Activated B cell treated with CpG ODN at 0.5 μM for 24 hours (primary cell): ENCODE measurements around the gene ASCC1. TPM values are rescaled to one million over a fixed set of nuclear protein-coding genes. Genes with fewer than 3 reads are reported as not detected.
A peak's percentile ranks its signal among the peaks of the same experiment; 100 is the strongest.

Experiments used
- ATAC-seq: fragments of 200-7000 bp; cut with Tn5 transposase; one replicate; pipeline ENCODE4 v1.10.0; 2021; ENCODE audit warnings: low read depth, mild to moderate bottlenecking, moderate library complexity
- CTCF ChIA-PET: fragments of 350-600 bp; sonication (Branson Sonifier 250); formaldehyde crosslinking; loops from one replicate; lab custom pipeline; 2021; ENCODE audit warnings: antibody characterized with exemption; lab: Charles Lee
- POLR2A ChIA-PET: fragments of 350-600 bp; sonication (Branson Sonifier 250); formaldehyde crosslinking; loops from one replicate; lab custom pipeline; 2021; ENCODE audit warnings: antibody characterized with exemption; lab: Charles Lee
- DNase-seq: peaks from one replicate; pipeline ENCODE4 v3.0.0; 2022
- H3K27ac Mint-ChIP-seq: one replicate; pipeline ENCODE4 v1.8.0; 2020; ENCODE audit warnings: mixed read lengths
- H3K27me3 Mint-ChIP-seq: one replicate; pipeline ENCODE4 v1.8.0; 2021; ENCODE audit warnings: mixed read lengths
- H3K36me3 Mint-ChIP-seq: one replicate; pipeline ENCODE4 v1.8.0; 2021; ENCODE audit warnings: low read depth, mixed read lengths
- H3K4me1 Mint-ChIP-seq: one replicate; pipeline ENCODE4 v1.8.0; 2021; ENCODE audit warnings: mixed read lengths
- H3K4me3 Mint-ChIP-seq: one replicate; pipeline ENCODE4 v1.8.0; 2020; ENCODE audit warnings: mild to moderate bottlenecking, mixed read lengths
- H3K9me3 Mint-ChIP-seq: one replicate; pipeline ENCODE4 v1.8.0; 2020; ENCODE audit warnings: mixed read lengths
- CTCF ChIP-seq: fragments of 200-600 bp; IDR thresholded peaks from one replicate; pipeline ENCODE4 v1.8.0; 2022; ENCODE audit warnings: antibody characterized with exemption, mild to moderate bottlenecking
- intact Hi-C: fragments of 100-400 bp; cut with micrococcal nuclease; formaldehyde crosslinking; loops from one replicate; pipeline ENCODE4 v1.15.1; 2024
- total RNA-seq: library from RNA; stranded (reverse); gene quantifications from 2 replicates; pipeline ENCODE4 v1.2.3, GENCODE V29; 2022

ASCC1 gene
- total RNA-seq, 1 donor from 2014 or later = 42.6 TPM

DNA sequence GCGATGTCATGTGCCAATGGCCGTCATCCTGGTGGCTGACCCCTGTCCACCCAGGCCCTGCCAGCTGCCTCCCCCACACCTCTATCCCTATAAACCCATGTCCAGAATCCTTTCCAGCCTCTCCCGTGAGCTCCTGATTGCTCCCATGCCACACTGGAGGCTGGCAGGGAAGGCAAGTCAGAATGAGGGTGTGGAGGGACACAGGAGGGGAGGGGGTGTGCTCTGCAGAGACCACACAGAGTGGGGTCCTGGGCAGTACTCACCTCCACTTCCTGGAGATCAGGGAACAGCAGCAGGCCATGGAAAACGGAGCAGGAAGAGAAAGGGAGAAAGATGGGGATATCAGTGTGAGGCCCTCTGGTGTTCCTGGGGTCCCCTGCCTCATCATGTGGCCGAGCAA lies 143.4 kb downstream of the ASCC1 start:
- TF ChIP-seq CTCF = no peak
- POLR2A ChIA-PET = interaction anchor here (0.6 kb wide), 1 partner anchor 278 kb away, joined by 3 read pairs; no protein-coding TSS in a partner anchor
- H3K36me3 Mint-ChIP-seq = peaks cover 54% of the 10 kb centered on the region
- DNase-seq (no peak), ATAC-seq (no peak)
- no peaks in the 10 kb centered on the region for H3K27me3 Mint-ChIP-seq
- H3K4me3 Mint-ChIP-seq = no peak overlapping the region
- H3K27ac Mint-ChIP-seq = no peak overlapping the region
- no peaks in the 10 kb centered on the region for H3K9me3 Mint-ChIP-seq
- intact Hi-C loops = no loop called here
- CTCF ChIA-PET = interaction anchor here (0.9 to 1.2 kb wide), 2 partner anchors 11 to 21 kb away, joined by 3 read pairs; no protein-coding TSS in a partner anchor
- H3K4me1 Mint-ChIP-seq = peaks cover 30% of the 10 kb centered on the region

DNA sequence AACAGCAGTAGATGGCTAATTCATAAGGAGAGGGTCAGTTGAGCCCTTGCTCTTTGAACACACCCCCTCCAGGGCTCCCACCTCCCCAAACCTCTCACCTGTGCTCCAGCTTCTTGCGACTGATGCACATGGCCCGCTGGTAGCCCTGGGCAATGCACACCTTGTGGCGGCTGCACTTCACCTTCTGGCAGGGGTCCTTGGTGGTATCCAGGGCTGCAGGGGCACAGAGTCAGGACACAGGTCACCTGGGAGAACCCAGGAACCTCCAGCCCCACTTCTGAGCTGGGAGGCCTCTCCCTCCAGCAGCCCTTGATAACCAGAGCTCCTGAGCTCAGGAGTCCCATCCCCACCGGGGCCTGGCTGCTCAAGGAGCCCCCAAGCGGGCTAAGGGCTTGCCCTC lies 144.0 kb downstream of the ASCC1 start:
- DNase-seq = no peak
- Mint-ChIP-seq H3K4me3 (no peak overlapping the region), H3K36me3 (peaks cover 59% of the 10 kb centered on the region), H3K9me3 (no peaks in the 10 kb centered on the region), H3K27me3 (no peaks in the 10 kb centered on the region), H3K4me1 (peaks cover 25% of the 10 kb centered on the region), H3K27ac (no peak overlapping the region)
- ChIA-PET POLR2A (interaction anchor here (0.6 kb wide), 1 partner anchor 278 kb away, joined by 3 read pairs; no protein-coding TSS in a partner anchor), CTCF (interaction anchor here (1.2 kb wide), 1 partner anchor 11 kb away, joined by 3 read pairs; no protein-coding TSS in a partner anchor)
- ATAC-seq = no peak
- intact Hi-C loops = no loop called here
- no peak for TF ChIP-seq CTCF

DNA sequence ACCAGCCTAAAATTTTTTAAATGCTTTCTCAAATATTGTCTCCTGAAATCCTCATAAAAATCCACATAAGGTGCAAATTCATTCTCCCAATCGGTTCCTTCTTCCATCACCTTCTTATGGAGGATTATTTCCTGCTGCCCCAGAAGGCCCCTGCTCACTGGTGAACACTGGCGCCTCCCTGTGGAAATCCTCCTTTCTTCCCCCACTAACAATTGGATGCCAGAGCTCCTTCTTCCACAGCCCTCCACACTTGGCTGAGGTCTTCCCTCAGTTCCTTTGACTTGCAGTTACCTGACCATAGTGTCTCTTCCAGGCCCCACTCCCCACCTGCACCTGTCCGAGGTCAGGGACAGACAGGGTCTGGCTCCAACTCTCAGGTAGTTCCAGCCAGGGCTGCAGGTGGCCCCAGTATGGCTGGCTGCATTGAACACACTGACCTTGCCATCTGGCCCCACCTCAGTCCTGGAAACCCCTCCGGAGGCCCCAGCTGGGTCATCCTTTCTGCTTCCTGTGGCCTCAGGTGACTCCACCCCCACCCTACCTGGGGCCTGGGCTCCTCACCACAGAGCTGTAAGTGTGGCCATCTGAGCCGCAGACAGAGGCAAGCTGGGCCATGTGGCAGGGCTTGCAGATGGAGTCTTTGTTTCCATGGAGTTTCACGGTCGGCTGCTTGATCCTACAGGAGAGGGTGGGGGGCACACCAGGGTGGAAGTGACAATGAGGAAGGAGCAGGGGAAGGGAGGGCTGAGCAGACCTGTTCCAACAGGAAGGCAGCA lies 146.1 kb downstream of the ASCC1 start:
- Mint-ChIP-seq H3K4me1 (peaks cover 6% of the 10 kb centered on the region), H3K27me3 (no peaks in the 10 kb centered on the region), H3K36me3 (peaks cover 73% of the 10 kb centered on the region), H3K9me3 (no peaks in the 10 kb centered on the region), H3K27ac (peak overlapping the region; percentile 50), H3K4me3 (no peak overlapping the region)
- ChIA-PET CTCF (interaction anchor here (1.3 to 2.2 kb wide), 2 partner anchors 20 to 21 kb away, joined by 3 to 12 read pairs; no protein-coding TSS in a partner anchor), POLR2A (no interaction called here)
- DNase-seq (no peak), ATAC-seq (no peak)
- intact Hi-C loops = no loop called here
- TF ChIP-seq CTCF = no peak

DNA sequence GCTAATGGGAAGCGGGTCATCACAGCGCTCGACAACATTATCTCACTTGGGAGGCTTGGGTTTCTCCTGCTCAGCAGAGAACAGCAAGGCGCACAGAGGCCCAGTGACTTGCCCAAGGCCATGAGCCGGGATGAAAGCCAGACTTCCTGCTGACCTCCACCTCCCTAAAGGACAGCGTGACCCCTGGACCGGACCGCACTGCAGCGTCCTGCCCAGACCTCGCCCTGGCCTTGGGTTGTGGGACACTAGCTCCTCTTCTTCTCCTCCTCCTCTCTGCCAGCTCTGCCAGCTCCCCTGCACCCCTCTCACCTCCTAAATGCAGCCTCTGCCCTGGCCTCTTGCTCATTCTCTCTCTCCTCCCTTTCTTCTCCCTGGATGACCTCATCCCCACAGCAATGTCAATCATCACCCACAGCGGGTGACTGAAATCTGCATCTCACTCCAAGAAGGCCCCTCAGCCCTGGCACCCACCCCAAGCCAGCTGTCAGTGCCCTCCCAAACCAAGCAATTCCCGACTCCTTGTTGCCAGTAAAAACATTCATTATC lies 147.1 kb downstream of the ASCC1 start:
- H3K27ac Mint-ChIP-seq = peak overlapping the region; percentile 35

More for the DNA sequence above, 147.1 kb downstream of the ASCC1 start:
- Mint-ChIP-seq H3K4me1 (peaks cover 3% of the 10 kb centered on the region), H3K36me3 (peaks cover 72% of the 10 kb centered on the region), H3K9me3 (no peaks in the 10 kb centered on the region), H3K4me3 (no peak overlapping the region), H3K27me3 (no peaks in the 10 kb centered on the region)
- TF ChIP-seq CTCF = no peak
- POLR2A ChIA-PET = interaction anchor here (0.6 to 0.7 kb wide), 2 partner anchors 72 to 1750 kb away, joined by 4 to 6 read pairs; no protein-coding TSS in a partner anchor
- intact Hi-C loops = no loop called here
- CTCF ChIA-PET = no interaction called here
- DNase-seq (no peak), ATAC-seq (no peak)
